ENCODE measurements around the gene TRIM62.

DNA sequence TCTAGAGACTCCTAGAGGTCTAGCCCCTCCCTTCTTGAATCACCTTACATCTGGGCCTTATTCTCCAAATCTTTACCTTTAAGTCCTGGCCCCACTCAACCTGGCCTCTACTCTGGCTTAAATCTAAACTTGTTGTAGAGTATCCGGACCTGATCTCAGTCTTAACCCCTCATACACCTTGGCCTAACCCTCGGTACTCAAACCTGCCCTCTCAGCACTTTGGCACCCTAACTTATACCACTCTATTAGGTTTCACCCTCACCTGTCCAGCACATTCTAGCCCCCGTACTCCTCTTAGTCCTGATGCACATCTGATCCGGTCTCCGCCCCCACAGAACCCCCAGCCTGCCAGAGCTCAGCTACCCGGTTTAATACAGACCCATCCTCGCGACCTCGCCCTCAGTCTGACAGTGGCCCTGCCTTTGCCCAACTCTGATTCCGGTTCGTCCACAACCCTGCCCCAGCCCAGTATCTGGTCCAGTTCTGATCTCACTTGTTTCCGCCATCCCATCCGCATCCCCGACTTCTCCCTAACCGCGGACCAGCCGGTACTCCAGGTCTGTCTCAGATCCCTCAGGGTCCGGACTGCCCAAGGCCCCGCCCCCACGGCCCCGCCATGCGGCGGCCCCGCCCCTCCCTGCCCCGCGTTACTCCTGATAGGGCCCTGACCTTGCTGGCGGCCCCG, 1.5 kb downstream of the TRIM62 start:
- TF ChIP-seq, protein P1, sequence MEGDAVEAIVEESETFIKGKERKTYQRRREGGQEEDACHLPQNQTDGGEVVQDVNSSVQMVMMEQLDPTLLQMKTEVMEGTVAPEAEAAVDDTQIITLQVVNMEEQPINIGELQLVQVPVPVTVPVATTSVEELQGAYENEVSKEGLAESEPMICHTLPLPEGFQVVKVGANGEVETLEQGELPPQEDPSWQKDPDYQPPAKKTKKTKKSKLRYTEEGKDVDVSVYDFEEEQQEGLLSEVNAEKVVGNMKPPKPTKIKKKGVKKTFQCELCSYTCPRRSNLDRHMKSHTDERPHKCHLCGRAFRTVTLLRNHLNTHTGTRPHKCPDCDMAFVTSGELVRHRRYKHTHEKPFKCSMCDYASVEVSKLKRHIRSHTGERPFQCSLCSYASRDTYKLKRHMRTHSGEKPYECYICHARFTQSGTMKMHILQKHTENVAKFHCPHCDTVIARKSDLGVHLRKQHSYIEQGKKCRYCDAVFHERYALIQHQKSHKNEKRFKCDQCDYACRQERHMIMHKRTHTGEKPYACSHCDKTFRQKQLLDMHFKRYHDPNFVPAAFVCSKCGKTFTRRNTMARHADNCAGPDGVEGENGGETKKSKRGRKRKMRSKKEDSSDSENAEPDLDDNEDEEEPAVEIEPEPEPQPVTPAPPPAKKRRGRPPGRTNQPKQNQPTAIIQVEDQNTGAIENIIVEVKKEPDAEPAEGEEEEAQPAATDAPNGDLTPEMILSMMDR (conservative IDR thresholded peaks at IDR 0.05; ENCODE audit: low read length): no peak
- TF ChIP-seq EZH2phosphoT487 (IDR thresholded peaks at IDR 0.05; ENCODE audit: borderline replicate concordance): no peak

Data from Loucy (cell line).